Measurements from ENCODE around the gene CIRBP.
A peak's percentile ranks its signal among the peaks of the same experiment; 100 is the strongest.

The CIRBP gene

DNA sequence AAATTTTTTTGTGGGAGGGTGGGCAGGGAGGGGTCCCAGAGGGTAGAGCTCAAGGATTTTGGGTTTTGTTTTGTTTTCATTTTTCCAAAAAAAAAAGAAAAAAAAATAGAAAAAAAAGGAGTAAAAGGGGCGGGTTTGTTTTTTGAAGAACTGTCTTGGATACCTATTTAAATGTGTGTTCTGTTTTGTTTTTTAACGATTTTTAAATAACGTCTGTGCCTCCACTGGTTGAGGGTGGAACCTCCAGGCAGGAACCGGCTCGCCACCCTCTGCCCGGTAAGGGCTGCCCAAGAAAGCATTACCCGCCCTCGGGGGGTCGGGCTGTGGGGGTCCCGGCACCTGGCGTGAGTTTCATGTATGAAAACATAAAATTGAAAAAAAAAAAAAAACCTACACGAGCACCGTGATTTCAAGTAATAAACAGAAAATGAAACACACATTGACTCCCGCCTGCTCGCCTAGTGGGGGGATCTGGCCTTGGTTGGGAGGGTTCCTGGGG lies 10.4 kb upstream of the CIRBP start:
- no peak for TF ChIP-seq TCF12 (IDR thresholded peaks at IDR 0.05; ENCODE audit: low read depth)
- no peak for TF ChIP-seq EGR1 (IDR thresholded peaks at IDR 0.05)
- 0 out of 2 replicates have a peak, but pooled peaks have one; percentile 12 for TF ChIP-seq ZBTB7A (IDR thresholded peaks at IDR 0.05; ENCODE audit: low read depth)

DNA sequence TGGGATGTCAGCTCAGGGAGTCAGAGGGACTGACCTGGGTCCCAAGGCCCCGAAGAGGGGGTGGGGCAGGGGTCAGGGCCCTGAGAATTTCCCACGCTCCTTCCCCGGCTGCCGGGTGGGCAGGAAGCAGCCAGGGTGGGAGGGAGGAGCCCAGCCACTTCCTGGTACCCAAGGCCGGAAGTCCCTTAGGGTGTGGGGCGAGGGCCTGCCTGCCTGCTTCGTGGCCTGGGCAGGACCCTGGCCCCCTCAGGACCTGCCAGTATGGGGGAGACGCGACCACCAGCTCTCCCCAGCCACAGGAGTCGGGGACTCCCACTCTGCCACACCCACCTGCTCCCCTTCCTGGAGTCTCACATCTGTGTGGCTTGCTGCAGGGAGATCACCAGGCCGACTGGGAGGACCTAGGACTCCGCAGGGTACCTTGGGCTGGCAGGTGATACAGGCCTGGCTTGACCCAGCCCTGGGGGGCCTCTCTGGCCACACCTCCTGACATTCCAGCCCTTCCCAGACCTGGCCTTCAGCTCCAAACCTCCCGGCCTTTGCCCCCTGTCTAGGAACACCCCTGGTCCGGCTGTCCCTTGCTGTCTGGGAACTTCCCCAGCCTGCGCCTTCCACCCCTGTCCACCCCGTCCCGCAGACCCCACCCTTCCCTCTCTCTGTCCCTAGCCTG lies 9.8 kb upstream of the CIRBP start:
- TF ChIP-seq TCF12 (IDR thresholded peaks at IDR 0.05; ENCODE audit: low read depth) = peak; percentile 45
- TF ChIP-seq CREB1 (IDR thresholded peaks at IDR 0.05; ENCODE audit: low read depth) = no peak
- TF ChIP-seq ZBTB7A (IDR thresholded peaks at IDR 0.05; ENCODE audit: low read depth) = peak; percentile 36; the same call in 1 of the 2 replicates
- TF ChIP-seq CEBPB (IDR thresholded peaks at IDR 0.05) = no peak
- TF ChIP-seq TAF1 (IDR thresholded peaks at IDR 0.05; ENCODE audit: low read depth) = no peak
- no peak for TF ChIP-seq EGR1 (IDR thresholded peaks at IDR 0.05)
- peak; percentile 11; the same call in 1 of the 2 replicates for TF ChIP-seq EP300 (IDR thresholded peaks at IDR 0.05; ENCODE audit: borderline replicate concordance)
- TF ChIP-seq RAD21 (IDR thresholded peaks at IDR 0.05; ENCODE audit: low read depth) = no peak
- TF ChIP-seq, protein P1, sequence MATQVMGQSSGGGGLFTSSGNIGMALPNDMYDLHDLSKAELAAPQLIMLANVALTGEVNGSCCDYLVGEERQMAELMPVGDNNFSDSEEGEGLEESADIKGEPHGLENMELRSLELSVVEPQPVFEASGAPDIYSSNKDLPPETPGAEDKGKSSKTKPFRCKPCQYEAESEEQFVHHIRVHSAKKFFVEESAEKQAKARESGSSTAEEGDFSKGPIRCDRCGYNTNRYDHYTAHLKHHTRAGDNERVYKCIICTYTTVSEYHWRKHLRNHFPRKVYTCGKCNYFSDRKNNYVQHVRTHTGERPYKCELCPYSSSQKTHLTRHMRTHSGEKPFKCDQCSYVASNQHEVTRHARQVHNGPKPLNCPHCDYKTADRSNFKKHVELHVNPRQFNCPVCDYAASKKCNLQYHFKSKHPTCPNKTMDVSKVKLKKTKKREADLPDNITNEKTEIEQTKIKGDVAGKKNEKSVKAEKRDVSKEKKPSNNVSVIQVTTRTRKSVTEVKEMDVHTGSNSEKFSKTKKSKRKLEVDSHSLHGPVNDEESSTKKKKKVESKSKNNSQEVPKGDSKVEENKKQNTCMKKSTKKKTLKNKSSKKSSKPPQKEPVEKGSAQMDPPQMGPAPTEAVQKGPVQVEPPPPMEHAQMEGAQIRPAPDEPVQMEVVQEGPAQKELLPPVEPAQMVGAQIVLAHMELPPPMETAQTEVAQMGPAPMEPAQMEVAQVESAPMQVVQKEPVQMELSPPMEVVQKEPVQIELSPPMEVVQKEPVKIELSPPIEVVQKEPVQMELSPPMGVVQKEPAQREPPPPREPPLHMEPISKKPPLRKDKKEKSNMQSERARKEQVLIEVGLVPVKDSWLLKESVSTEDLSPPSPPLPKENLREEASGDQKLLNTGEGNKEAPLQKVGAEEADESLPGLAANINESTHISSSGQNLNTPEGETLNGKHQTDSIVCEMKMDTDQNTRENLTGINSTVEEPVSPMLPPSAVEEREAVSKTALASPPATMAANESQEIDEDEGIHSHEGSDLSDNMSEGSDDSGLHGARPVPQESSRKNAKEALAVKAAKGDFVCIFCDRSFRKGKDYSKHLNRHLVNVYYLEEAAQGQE (IDR thresholded peaks at IDR 0.05; ENCODE audit: low read depth) = no peak
- TF ChIP-seq, protein P2, sequence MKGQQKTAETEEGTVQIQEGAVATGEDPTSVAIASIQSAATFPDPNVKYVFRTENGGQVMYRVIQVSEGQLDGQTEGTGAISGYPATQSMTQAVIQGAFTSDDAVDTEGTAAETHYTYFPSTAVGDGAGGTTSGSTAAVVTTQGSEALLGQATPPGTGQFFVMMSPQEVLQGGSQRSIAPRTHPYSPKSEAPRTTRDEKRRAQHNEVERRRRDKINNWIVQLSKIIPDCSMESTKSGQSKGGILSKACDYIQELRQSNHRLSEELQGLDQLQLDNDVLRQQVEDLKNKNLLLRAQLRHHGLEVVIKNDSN (IDR thresholded peaks at IDR 0.05) = no peak
- 0 out of 2 replicates have a peak, but pooled peaks have one; percentile 30 for TF ChIP-seq NFIC (IDR thresholded peaks at IDR 0.05)
- TF ChIP-seq, protein P3, sequence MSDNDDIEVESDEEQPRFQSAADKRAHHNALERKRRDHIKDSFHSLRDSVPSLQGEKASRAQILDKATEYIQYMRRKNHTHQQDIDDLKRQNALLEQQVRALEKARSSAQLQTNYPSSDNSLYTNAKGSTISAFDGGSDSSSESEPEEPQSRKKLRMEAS (IDR thresholded peaks at IDR 0.05) = 0 out of 2 replicates have a peak, but pooled peaks have one; percentile 27
- TF ChIP-seq TEAD4 (IDR thresholded peaks at IDR 0.05) = peak; percentile 91
- 0 out of 2 replicates have a peak, but pooled peaks have one; percentile 4 for TF ChIP-seq YY1 (IDR thresholded peaks at IDR 0.05; ENCODE audit: low read depth)

DNA sequence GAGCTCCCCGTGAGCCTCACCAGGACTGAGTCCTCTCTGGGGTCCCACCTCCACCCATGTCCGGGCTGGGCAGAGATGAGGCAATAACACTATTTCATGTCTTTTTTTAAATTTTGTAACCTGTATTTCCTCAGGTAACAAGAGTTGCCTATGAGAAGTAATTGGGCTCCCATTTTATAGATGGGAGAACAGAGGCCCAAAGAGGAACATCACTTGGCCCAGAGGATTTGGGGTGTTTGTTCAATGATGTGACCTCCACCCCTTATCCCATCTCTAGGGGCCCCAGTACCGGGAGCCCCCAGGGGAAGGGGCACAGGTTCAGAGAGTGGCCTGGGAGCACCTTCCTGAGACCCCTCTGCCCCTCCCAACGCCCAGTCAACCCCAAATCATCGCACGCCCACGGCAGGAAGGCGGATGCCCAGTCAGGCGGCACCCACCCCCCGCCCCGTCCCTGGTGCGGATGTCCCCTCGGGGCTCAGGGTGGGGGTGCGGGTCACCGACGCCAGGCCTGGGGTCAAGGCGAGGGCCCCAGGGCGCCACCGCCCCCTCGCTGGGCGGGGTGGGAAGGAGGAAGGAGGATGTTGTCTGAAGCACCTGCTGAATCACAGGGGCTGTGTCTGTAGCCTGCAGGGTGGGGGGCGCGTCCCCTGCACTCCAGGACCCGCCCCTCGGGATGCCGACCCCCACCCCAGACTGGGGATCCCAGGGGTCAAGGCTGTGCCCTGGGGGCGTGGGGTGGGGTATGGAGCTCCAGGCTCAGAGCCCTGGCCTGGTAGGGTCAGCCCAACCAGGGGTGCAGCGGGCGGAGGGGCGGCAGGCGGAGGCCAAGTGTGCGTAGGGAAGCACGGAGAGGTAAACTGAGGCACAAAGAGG lies 9.0 kb upstream of the CIRBP start:
- TF ChIP-seq TCF12 (IDR thresholded peaks at IDR 0.05; ENCODE audit: low read depth) (no peak), EGR1 (IDR thresholded peaks at IDR 0.05) (peak; percentile 68), ZBTB7A (IDR thresholded peaks at IDR 0.05; ENCODE audit: low read depth) (0 out of 2 replicates have a peak, but pooled peaks have one; percentile 79), CEBPB (IDR thresholded peaks at IDR 0.05) (0 out of 2 replicates have a peak, but pooled peaks have one; percentile 5)
- TF ChIP-seq, protein P3 (IDR thresholded peaks at IDR 0.05) = no peak

DNA sequence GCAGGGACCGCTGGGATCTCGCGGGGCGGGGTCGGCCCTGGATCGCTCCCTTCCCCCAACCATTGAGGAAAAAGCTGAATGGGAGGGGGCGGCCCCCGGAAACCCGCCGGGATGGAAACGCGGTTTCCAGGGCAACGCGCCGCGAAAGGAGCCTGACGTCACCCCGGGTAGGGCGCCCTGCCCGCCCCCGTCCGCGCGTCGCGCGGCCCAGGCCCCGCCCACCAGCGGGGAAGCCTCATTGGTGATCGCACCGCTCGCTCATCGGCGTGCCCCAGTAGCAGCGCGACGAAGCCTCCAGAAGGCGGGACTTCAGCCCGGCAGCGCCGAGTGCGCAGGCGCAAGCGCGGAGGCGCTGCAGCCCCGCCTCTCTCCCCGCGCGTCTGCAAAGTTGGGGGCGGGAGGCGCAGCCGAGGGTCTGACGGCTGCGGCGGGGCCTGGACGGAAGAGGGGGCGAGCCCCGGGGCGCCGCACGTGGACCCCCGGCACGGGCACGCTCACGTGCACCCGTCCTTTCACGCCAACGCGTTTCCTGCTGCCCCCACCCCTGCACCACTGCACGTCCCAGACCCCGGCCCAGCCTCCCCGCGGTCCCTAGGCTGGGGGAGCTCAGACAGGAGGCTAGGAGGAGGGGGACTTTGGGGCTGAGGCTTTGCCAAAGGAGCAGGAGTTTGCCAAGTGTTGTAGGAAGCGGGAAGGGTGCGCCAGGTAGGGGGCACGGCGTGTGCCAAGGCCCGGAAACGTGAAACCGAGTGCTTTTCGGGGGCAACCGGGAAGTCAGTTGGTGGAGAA lies 8.2 kb upstream of the CIRBP start:
- TF ChIP-seq, protein P3 (IDR thresholded peaks at IDR 0.05) = peak; percentile 45; the same call in 1 of the 2 replicates
- TF ChIP-seq TCF12 (IDR thresholded peaks at IDR 0.05; ENCODE audit: low read depth) = peak; percentile 11; the same call in 1 of the 2 replicates
- TF ChIP-seq TAF1 (IDR thresholded peaks at IDR 0.05; ENCODE audit: low read depth) = peak; percentile 63
- no peak for TF ChIP-seq CEBPB (IDR thresholded peaks at IDR 0.05)
- TF ChIP-seq NFIC (IDR thresholded peaks at IDR 0.05) = peak; percentile 52
- TF ChIP-seq EP300 (IDR thresholded peaks at IDR 0.05; ENCODE audit: borderline replicate concordance) = 0 out of 2 replicates have a peak, but pooled peaks have one; percentile 30
- TF ChIP-seq, protein P1 (IDR thresholded peaks at IDR 0.05; ENCODE audit: low read depth) = no peak
- peak; percentile 70 for TF ChIP-seq CREB1 (IDR thresholded peaks at IDR 0.05; ENCODE audit: low read depth)
- peak; percentile 72 for TF ChIP-seq ZBTB7A (IDR thresholded peaks at IDR 0.05; ENCODE audit: low read depth)
- 0 out of 2 replicates have a peak, but pooled peaks have one; percentile 12 for TF ChIP-seq YY1 (IDR thresholded peaks at IDR 0.05; ENCODE audit: low read depth)

DNA sequence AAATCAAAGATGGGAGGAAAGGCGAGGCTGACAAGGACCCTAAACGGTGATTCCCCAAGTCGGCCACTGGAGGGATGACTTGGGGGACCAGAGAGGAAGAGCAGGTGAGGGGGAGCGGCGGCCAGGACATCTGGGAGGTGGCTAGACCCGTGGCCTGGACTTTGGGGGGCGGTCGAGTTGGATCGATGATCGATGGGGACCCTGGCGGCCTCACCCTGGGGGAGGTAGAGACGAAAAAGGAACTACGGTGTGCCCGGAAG lies 7.7 kb upstream of the CIRBP start:
- TF ChIP-seq, protein P3 (IDR thresholded peaks at IDR 0.05) = no peak
- no peak for TF ChIP-seq TCF12 (IDR thresholded peaks at IDR 0.05; ENCODE audit: low read depth)
- TF ChIP-seq RAD21 (IDR thresholded peaks at IDR 0.05; ENCODE audit: low read depth) = no peak
- no peak for TF ChIP-seq CEBPB (IDR thresholded peaks at IDR 0.05)

Data from Ishikawa (cell line).